HCT116 (cell line): ENCODE measurements around the gene ABHD14A. TPM values are rescaled to one million over a fixed set of nuclear protein-coding genes. Genes with fewer than 3 reads are reported as not detected.

Experiments
- ATAC-seq: fragments of 200-7000 bp; cut with Tn5 transposase; 2 replicates; pipeline ENCODE4 v1.9.1; 2020; ENCODE audit warnings: mild to moderate bottlenecking, moderate library complexity
- BruUV-seq: library from RNA; stranded (reverse); fragments of 400-500 nt; replicated peaks from 2 replicates; lab custom pipeline; 2021; lab: Mats Ljungman, UMichigan
- CTCF ChIA-PET: fragments of 300-600 bp; sonication (Branson Sonifier 250); formaldehyde crosslinking; loops from one replicate; lab custom pipeline; 2021; ENCODE audit warnings: antibody characterized with exemption; lab: Charles Lee
- POLR2A ChIA-PET: fragments of 300-600, 350-600 bp; sonication (Branson Sonifier 250); formaldehyde crosslinking; loops from one replicate; lab custom pipeline; 2021; ENCODE audit warnings: antibody characterized with exemption; lab: Charles Lee
- RAD21 ChIA-PET, 2 experiments: fragments of 300-600 bp; sonication (Branson Sonifier 250); formaldehyde crosslinking; loops; one replicate each; lab custom pipeline; 2023; ENCODE audit warnings: low total read pairs in 2 of 2; ENCODE audit not compliant: uncharacterized antibody in 2 of 2, unreplicated experiment in 2 of 2, low non-redundant PET in 1 of 2; lab: Charles Lee
- DNase-seq: peaks from one replicate; pipeline ENCODE4 v3.0.0-alpha.2; 2010; ENCODE audit warnings: low read depth, low spot score
- H2AFZ ChIP-seq: fragments of 200-600 bp; shearing (Covaris generic), sonication (generic); 2 replicates; pipeline ENCODE4 v1.6.1; 2017; ENCODE audit warnings: low read depth, mixed run types, mixed read lengths, antibody characterized with exemption, low read length; ENCODE audit not compliant: poor library complexity, severe bottlenecking
- H3K27ac ChIP-seq: 2 replicates; pipeline ENCODE4 v1.5.1; 2012; ENCODE audit warnings: low read depth, low read length
- H3K27me3 ChIP-seq: fragments of 200-600 bp; sonication (generic); 2 replicates; pipeline ENCODE4 v1.6.1; 2016; ENCODE audit warnings: mixed run types, low read length, mixed read lengths; ENCODE audit not compliant: insufficient read depth
- H3K36me3 ChIP-seq, 2 experiments: fragments of 200-500 bp in 1 of 2; fragments of 200-600 bp in 1 of 2; sonication (Bioruptor generic) in 1 of 2; sonication (generic) in 1 of 2; 2 replicates each; pipeline versions ENCODE4 v1.5.1 to v1.6.1; 2014 to 2016; ENCODE audit warnings: low read length in 2 of 2, inconsistent platforms in 1 of 2, mixed read lengths in 1 of 2, mixed run types in 1 of 2; ENCODE audit not compliant: insufficient read depth in 2 of 2, control insufficient read depth in 1 of 2
- H3K4me1 ChIP-seq, 2 experiments: fragments of 200-600 bp in 1 of 2; sonication (generic) in 1 of 2; 2 replicates each; pipeline versions ENCODE4 v1.5.1 to v1.6.1; 2012 to 2017; ENCODE audit warnings: low read length in 2 of 2, inconsistent platforms in 1 of 2, mild to moderate bottlenecking in 1 of 2, mixed read lengths in 1 of 2, mixed run types in 1 of 2, moderate library complexity in 1 of 2; ENCODE audit not compliant: insufficient read depth in 2 of 2, control insufficient read depth in 1 of 2
- H3K4me2 ChIP-seq: fragments of 200-600 bp; sonication (generic); 2 replicates; pipeline ENCODE4 v1.6.1; 2017; ENCODE audit warnings: mixed run types, low read length, mixed read lengths
- H3K4me3 ChIP-seq, 2 experiments: fragments of 200-600 bp in 1 of 2; sonication (generic) in 1 of 2; replicated peaks in 1 of 2; 2 replicates each; pipeline ENCODE4 v1.5.1; 2011 to 2016; ENCODE audit warnings: low read length in 2 of 2, control low read depth in 1 of 2, low read depth in 1 of 2, mild to moderate bottlenecking in 1 of 2, mixed read lengths in 1 of 2, mixed run types in 1 of 2
- H3K79me2 ChIP-seq: fragments of 200-600 bp; sonication (generic); 2 replicates; pipeline ENCODE4 v1.6.1; 2017; ENCODE audit warnings: mild to moderate bottlenecking, mixed run types, low read length, moderate library complexity, mixed read lengths; ENCODE audit not compliant: insufficient read depth
- H3K9ac ChIP-seq: fragments of 200-600 bp; sonication (generic); 2 replicates; pipeline ENCODE4 v1.6.1; 2016; ENCODE audit warnings: low read length, mixed read lengths
- H3K9me2 ChIP-seq: fragments of 200-600 bp; sonication (generic), shearing (Covaris generic); 2 replicates; pipeline ENCODE4 v1.6.1; 2017; ENCODE audit warnings: mixed run types, mild to moderate bottlenecking, moderate library complexity; ENCODE audit not compliant: insufficient read depth
- H3K9me3 ChIP-seq, 2 experiments: fragments of 200-500 bp in 1 of 2; fragments of 200-600 bp in 1 of 2; sonication (Bioruptor generic) in 1 of 2; sonication (generic) in 1 of 2; 2 replicates each; pipeline ENCODE4 v1.6.1; 2014 to 2017; ENCODE audit warnings: low read length in 2 of 2, mixed read lengths in 2 of 2, inconsistent platforms in 1 of 2, low read depth in 1 of 2, mild to moderate bottlenecking in 1 of 2, mixed run types in 1 of 2, moderate library complexity in 1 of 2; ENCODE audit not compliant: control insufficient read depth in 1 of 2, insufficient read depth in 1 of 2
- H4K20me1 ChIP-seq: fragments of 200-600 bp; sonication (generic), shearing (Covaris generic); 2 replicates; pipeline ENCODE4 v1.6.1; 2017; ENCODE audit warnings: mixed run types, mild to moderate bottlenecking, moderate library complexity; ENCODE audit not compliant: insufficient read depth
- CBX3 ChIP-seq: IDR thresholded peaks from 2 replicates; pipeline ENCODE4 v1.6.1; 2012; ENCODE audit warnings: low read depth
- EGR1 ChIP-seq: IDR thresholded peaks from 2 replicates; pipeline ENCODE4 v1.6.1; 2012; ENCODE audit warnings: low read depth
- EZH2 ChIP-seq: fragments of 200-600 bp; sonication (generic); IDR thresholded peaks from 2 replicates; pipeline ENCODE4 v1.6.1; 2017; ENCODE audit warnings: antibody characterized with exemption, mixed run types
- JUND ChIP-seq: IDR thresholded peaks from 2 replicates; pipeline ENCODE4 v1.6.1; 2012
- POLR2A ChIP-seq: IDR thresholded peaks from 2 replicates; pipeline ENCODE4 v1.7.0; 2011; ENCODE audit warnings: borderline replicate concordance; ENCODE audit not compliant: insufficient read depth, insufficient read length; ENCODE audit errors: extremely low read depth
- RAD21 ChIP-seq: IDR thresholded peaks from 2 replicates; pipeline ENCODE4 v1.6.1; 2012; ENCODE audit warnings: low read depth, mild to moderate bottlenecking
- SIN3A ChIP-seq: IDR thresholded peaks from 2 replicates; pipeline ENCODE4 v1.6.1; 2012; ENCODE audit warnings: low read depth
- SP1 ChIP-seq: IDR thresholded peaks from 2 replicates; pipeline ENCODE4 v1.6.1; 2012; ENCODE audit warnings: low read depth
- SRF ChIP-seq: IDR thresholded peaks from 2 replicates; pipeline ENCODE4 v1.6.1; 2012; ENCODE audit warnings: low read depth
- YY1 ChIP-seq: IDR thresholded peaks from 2 replicates; pipeline ENCODE4 v1.6.1; 2011; ENCODE audit warnings: low read length, low read depth, moderate library complexity, mild to moderate bottlenecking; ENCODE audit not compliant: insufficient replicate concordance; ENCODE audit errors: extremely low read depth
- ZBTB33 ChIP-seq: IDR thresholded peaks from 2 replicates; pipeline ENCODE4 v1.6.1; 2011; ENCODE audit warnings: mild to moderate bottlenecking, low read length, moderate library complexity; ENCODE audit not compliant: insufficient replicate concordance; ENCODE audit errors: extremely low read depth
- ZNF274 ChIP-seq: fragments of 200-500 bp; sonication (Bioruptor generic); IDR thresholded peaks from 2 replicates; pipeline ENCODE4 v1.6.1; 2014; ENCODE audit warnings: mild to moderate bottlenecking, low read depth, low read length, inconsistent platforms
- intact Hi-C: fragments of 100-400 bp; cut with micrococcal nuclease; formaldehyde crosslinking; loops from 2 replicates; pipeline ENCODE4 v1.10.0; 2022
- total RNA-seq: library from RNA; stranded (reverse); gene quantifications from one replicate; pipeline ENCODE4 v1.2.1, GENCODE V29; 2021; ENCODE audit not compliant: unreplicated experiment

ABHD14A gene
- total RNA-seq, 1 experiment from 2014 or later: 11.6 TPM

DNA sequence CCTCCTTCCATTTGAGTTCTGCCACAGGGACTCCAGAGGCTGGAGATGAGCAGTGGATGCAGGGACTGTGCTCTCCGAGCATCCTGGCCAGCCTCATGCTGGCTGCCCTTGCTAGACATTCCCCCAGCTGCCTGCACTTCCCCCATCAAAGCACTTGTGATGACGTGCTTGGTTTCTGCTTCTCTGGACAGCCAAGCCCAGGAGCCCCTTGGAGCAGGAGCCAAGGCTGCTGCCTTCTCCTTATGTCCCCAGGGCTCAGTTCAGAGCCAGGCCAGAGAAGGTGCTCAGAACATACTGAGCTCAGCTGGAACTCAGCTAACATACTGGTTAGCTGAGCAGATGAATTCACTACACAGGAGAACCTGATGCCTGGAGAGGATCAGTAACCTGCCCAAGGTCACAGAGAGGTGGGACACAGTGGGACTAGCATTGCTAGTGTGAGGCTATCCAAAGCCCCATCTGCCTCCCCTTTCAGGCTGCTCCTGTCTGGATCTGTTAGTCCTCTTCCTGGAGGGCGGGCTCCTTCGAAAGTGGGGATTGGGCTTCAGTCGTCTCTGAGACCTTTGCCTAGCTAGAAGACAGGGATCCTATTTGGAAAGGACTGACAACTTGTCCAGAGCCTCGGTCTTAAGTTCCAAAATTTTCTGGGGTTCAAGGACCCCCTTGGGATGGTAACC is 11.9 kb upstream of the ABHD14A start:
- intact Hi-C loops: no loop called here
- Histone ChIP-seq H3K9me2 (no peaks in the 10 kb centered on the region), H3K4me3 (no peak overlapping the region), H3K79me2 (peaks cover 1% of the 10 kb centered on the region; the same call in 1 of the 2 replicates), H3K4me1 (peaks cover 6 to 14% of the 10 kb centered on the region in 2 experiments), H3K27me3 (no peaks in the 10 kb centered on the region), H2AFZ (no peak overlapping the region), H3K9ac (no peak overlapping the region), H4K20me1 (no peaks in the 10 kb centered on the region), H3K27ac (no peak overlapping the region), H3K9me3 (no peaks in the 10 kb centered on the region), H3K36me3 (0 out of 4 replicates have a peak, but pooled peaks cover 0 to 3% of the 10 kb centered on the region in 2 experiments), H3K4me2 (no peak overlapping the region)
- POLR2A ChIA-PET: interaction anchor here (1.4 kb wide), 1 partner anchor 11 kb away, joined by 6 read pairs; the partner anchor contains the start of gene ABHD14B
- no peak for DNase-seq
- BruUV-seq: no TSS peak
- TF ChIP-seq JUND (no peak), ZBTB33 (no peak), ZNF274 (no peak)
- CTCF ChIA-PET: interaction anchor here (0.7 to 1.6 kb wide), 3 partner anchors 11 to 22 kb away, joined by 3 to 4 read pairs (median 3); partner anchors contain the start of genes ABHD14B and RRP9
- no peak for ATAC-seq
- RAD21 ChIA-PET: no interaction called here

- 0 out of 4 replicates have a peak, but pooled peaks cover 0 to 3% of the 10 kb centered on the region in 2 experiments for H3K36me3 ChIP-seq
- H3K4me2 ChIP-seq: no peak overlapping the region
- H4K20me1 ChIP-seq: no peaks in the 10 kb centered on the region
- no peak overlapping the region for H3K27ac ChIP-seq
- peaks cover 13 to 24% of the 10 kb centered on the region in 2 experiments for H3K4me1 ChIP-seq
- no peaks in the 10 kb centered on the region for H3K9me3 ChIP-seq
- H3K4me3 ChIP-seq: no peak overlapping the region
- no peaks in the 10 kb centered on the region for H3K9me2 ChIP-seq
- H3K27me3 ChIP-seq: no peaks in the 10 kb centered on the region
- DNase-seq: no peak
- BruUV-seq: no TSS peak
- peaks cover 3% of the 10 kb centered on the region; the same call in 1 of the 2 replicates for H3K79me2 ChIP-seq
- H2AFZ ChIP-seq: no peak overlapping the region
- intact Hi-C loops: no loop called here
- ChIA-PET RAD21 (no interaction called here), CTCF (interaction anchor here (1.2 kb wide), 1 partner anchor 22 kb away, joined by 3 read pairs; the partner anchor contains the start of gene RRP9), POLR2A (interaction anchor here (1.4 kb wide), 1 partner anchor 10 kb away, joined by 6 read pairs; the partner anchor contains the start of gene ABHD14B)
- no peak overlapping the region for H3K9ac ChIP-seq
- no peak for ATAC-seq
- TF ChIP-seq POLR2A (no peak), JUND (no peak), YY1 (no peak), SIN3A (no peak), SRF (no peak), SP1 (no peak), ZNF274 (no peak), EGR1 (no peak), RAD21 (no peak), ZBTB33 (no peak), EZH2 (no peak), CBX3 (no peak)
Observed at GRCh38 chr3:51963951-51964451, 10.9 kb upstream of the ABHD14A start.
